HEK293 (cell line): ENCODE results near the gene ADORA2A.

Experiments
- CTCF ChIA-PET: fragments of 350-600 bp; formaldehyde crosslinking; extraction: SDS; loops from one replicate; lab custom pipeline; 2021; ENCODE audit warnings: antibody characterized with exemption; lab: Yijun Ruan, JAX
- POLR2A ChIA-PET: fragments of 300-600 bp; formaldehyde crosslinking; extraction: SDS; loops from one replicate; lab custom pipeline; 2020; ENCODE audit warnings: antibody characterized with exemption, inconsistent platforms; lab: Yijun Ruan, JAX
- H3K27ac ChIP-seq: fragments of 200-500 bp; sonication (Bioruptor generic); 2 replicates; pipeline ENCODE4 v1.5.1; 2014; ENCODE audit warnings: low read depth, low read length, control low read depth, inconsistent platforms; ENCODE audit errors: extremely low read depth
- H3K36me3 ChIP-seq, 2 experiments: fragments of 200-500 bp in 1 of 2; sonication (Bioruptor generic) in 1 of 2; 1 replicate in 1 of 2; 2 replicates in 1 of 2; pipeline ENCODE4 v1.5.1; 2014 to 2017; ENCODE audit warnings: inconsistent platforms in 2 of 2, low read length in 2 of 2; ENCODE audit not compliant: control insufficient read depth in 2 of 2, insufficient read depth in 1 of 2
- H3K4me1 ChIP-seq: fragments of 200-500 bp; sonication (Bioruptor generic); 2 replicates; pipeline ENCODE4 v1.5.1; 2014; ENCODE audit warnings: mild to moderate bottlenecking, low read length, inconsistent platforms; ENCODE audit not compliant: control insufficient read depth, insufficient read depth
- H3K4me3 ChIP-seq: 2 replicates; pipeline ENCODE4 v1.5.1; 2011; ENCODE audit warnings: low read depth, mild to moderate bottlenecking, control low read depth, low read length, moderate library complexity
- H3K9me3 ChIP-seq: fragments of 200-500 bp; sonication (Bioruptor generic); 2 replicates; pipeline ENCODE4 v1.5.1; 2014; ENCODE audit warnings: low read depth, low read length, inconsistent platforms; ENCODE audit not compliant: control insufficient read depth, insufficient read depth
- GLI2 ChIP-seq: fragments of 450-650 bp; formaldehyde crosslinking; IDR thresholded peaks from 2 replicates; pipeline ENCODE4; 2017; ENCODE audit warnings: missing biosample characterization, missing genetic modification characterization, low read depth, borderline replicate concordance
- HOXC10 ChIP-seq: sonication (generic); formaldehyde crosslinking; IDR thresholded peaks from 2 replicates; pipeline ENCODE4 v1.8.1; 2023; ENCODE audit warnings: mild to moderate bottlenecking, missing genetic modification reagents
- IKZF3 ChIP-seq: fragments of 450-650 bp; IDR thresholded peaks from 2 replicates; pipeline ENCODE4 v1.5.0; 2018; ENCODE audit warnings: missing biosample characterization, mild to moderate bottlenecking, missing genetic modification characterization, moderate library complexity
- KLF17 ChIP-seq: fragments of 450-650 bp; formaldehyde crosslinking; IDR thresholded peaks from 2 replicates; pipeline ENCODE4 v1.5.1; 2016; ENCODE audit warnings: missing biosample characterization, missing genetic modification characterization
- SCRT1 ChIP-seq: fragments of 450-650 bp; formaldehyde crosslinking; IDR thresholded peaks from 2 replicates; pipeline ENCODE4 v1.5.1; 2016; ENCODE audit warnings: missing biosample characterization, missing genetic modification characterization, borderline replicate concordance
- ZBTB6 ChIP-seq: fragments of 450-650 bp; formaldehyde crosslinking; IDR thresholded peaks from 2 replicates; pipeline ENCODE4 v1.5.1; 2017; ENCODE audit warnings: missing biosample characterization, missing genetic modification characterization
- ZFHX2 ChIP-seq: fragments of 450-650 bp; formaldehyde crosslinking; conservative IDR thresholded peaks from 2 replicates; pipeline ENCODE4 v1.5.1; 2016; ENCODE audit warnings: missing biosample characterization, missing genetic modification characterization
- ZNF112 ChIP-seq: fragments of 450-650 bp; formaldehyde crosslinking; IDR thresholded peaks from 2 replicates; pipeline ENCODE4 v1.5.0; 2017; ENCODE audit warnings: missing biosample characterization, missing genetic modification characterization
- ZNF132 ChIP-seq: fragments of 450-650 bp; formaldehyde crosslinking; IDR thresholded peaks from 2 replicates; pipeline ENCODE4 v1.5.1; 2017; ENCODE audit warnings: missing biosample characterization, missing genetic modification characterization, borderline replicate concordance
- ZNF140 ChIP-seq: fragments of 450-650 bp; formaldehyde crosslinking; IDR thresholded peaks from 2 replicates; pipeline ENCODE4 v1.5.1; 2016; ENCODE audit warnings: missing biosample characterization, missing genetic modification characterization
- ZNF18 ChIP-seq: fragments of 450-650 bp; formaldehyde crosslinking; IDR thresholded peaks from 2 replicates; pipeline ENCODE4 v1.5.1; 2016; ENCODE audit warnings: missing biosample characterization, missing genetic modification characterization
- ZNF211 ChIP-seq: fragments of 450-650 bp; formaldehyde crosslinking; IDR thresholded peaks from 2 replicates; pipeline ENCODE4 v1.5.1; 2016; ENCODE audit warnings: low read depth, missing biosample characterization, missing genetic modification characterization
- ZNF24 ChIP-seq: fragments of 450-650 bp; formaldehyde crosslinking; IDR thresholded peaks from 2 replicates; pipeline ENCODE4 v1.5.1; 2016; ENCODE audit warnings: missing biosample characterization, missing genetic modification characterization
- ZNF26 ChIP-seq: fragments of 450-650 bp; formaldehyde crosslinking; IDR thresholded peaks from 2 replicates; pipeline ENCODE4 v1.5.1; 2016; ENCODE audit warnings: missing biosample characterization, missing genetic modification characterization
- ZNF266 ChIP-seq: fragments of 450-650 bp; formaldehyde crosslinking; IDR thresholded peaks from 2 replicates; pipeline ENCODE4 v1.5.1; 2016; ENCODE audit warnings: missing biosample characterization, missing genetic modification characterization, low read depth
- ZNF274 ChIP-seq, 2 experiments: fragments of 200-500 bp in 1 of 2; fragments of 450-650 bp in 1 of 2; sonication (Bioruptor generic) in 1 of 2; formaldehyde crosslinking in 1 of 2; IDR thresholded peaks; 2 replicates each; pipeline versions ENCODE4 v1.5.1 to v1.6.1; 2014 to 2016; ENCODE audit warnings: borderline replicate concordance in 1 of 2, inconsistent platforms in 1 of 2, low read length in 1 of 2, missing biosample characterization in 1 of 2, missing genetic modification characterization in 1 of 2
- ZNF280C ChIP-seq: fragments of 450-650 bp; formaldehyde crosslinking; IDR thresholded peaks from 2 replicates; pipeline ENCODE4 v1.5.1; 2016; ENCODE audit warnings: missing biosample characterization, missing genetic modification characterization
- ZNF510 ChIP-seq: fragments of 450-650 bp; formaldehyde crosslinking; IDR thresholded peaks from 2 replicates; pipeline ENCODE4 v1.5.1; 2018; ENCODE audit warnings: mild to moderate bottlenecking, missing genetic modification characterization, missing biosample characterization; ENCODE audit not compliant: insufficient replicate concordance
- ZNF513 ChIP-seq: fragments of 450-650 bp; IDR thresholded peaks from 2 replicates; pipeline ENCODE4 v1.5.1; 2018; ENCODE audit warnings: missing biosample characterization, missing genetic modification characterization
- ZNF529 ChIP-seq: fragments of 450-650 bp; formaldehyde crosslinking; IDR thresholded peaks from 2 replicates; pipeline ENCODE4 v1.5.1; 2017; ENCODE audit warnings: missing genetic modification characterization, missing biosample characterization; ENCODE audit not compliant: insufficient replicate concordance
- ZNF596 ChIP-seq: fragments of 450-650 bp; IDR thresholded peaks from 2 replicates; pipeline ENCODE4 v1.5.0; 2018; ENCODE audit warnings: missing biosample characterization, mild to moderate bottlenecking, missing genetic modification characterization, moderate library complexity
- ZNF600 ChIP-seq: fragments of 450-650 bp; formaldehyde crosslinking; IDR thresholded peaks from 2 replicates; pipeline ENCODE4 v1.5.1; 2016; ENCODE audit warnings: missing biosample characterization, missing genetic modification characterization
- ZNF610 ChIP-seq: fragments of 450-650 bp; formaldehyde crosslinking; IDR thresholded peaks from 2 replicates; pipeline ENCODE4 v1.5.1; 2016; ENCODE audit warnings: missing biosample characterization, missing genetic modification characterization, borderline replicate concordance
- ZNF621 ChIP-seq: fragments of 450-650 bp; formaldehyde crosslinking; IDR thresholded peaks from 2 replicates; pipeline ENCODE4 v1.5.1; 2017; ENCODE audit warnings: missing biosample characterization, missing genetic modification characterization
- ZNF623 ChIP-seq: fragments of 450-650 bp; formaldehyde crosslinking; IDR thresholded peaks from 2 replicates; pipeline ENCODE4 v1.5.1; 2016; ENCODE audit warnings: missing biosample characterization, missing genetic modification characterization
- ZSCAN16 ChIP-seq: fragments of 450-650 bp; formaldehyde crosslinking; IDR thresholded peaks from 2 replicates; pipeline ENCODE4 v1.5.1; 2016; ENCODE audit warnings: missing biosample characterization, missing genetic modification characterization

ADORA2A gene

GRCh38 chr22:24435861-24436371, 8.5 kb downstream of the ADORA2A start:
- H3K27ac ChIP-seq, result no peak overlapping the region
- TF ChIP-seq HOXC10 (CRISPR knock-in tag) (no peak), ZNF140 (tag by site-specific recombination) (no peak), ZNF510 (tag by site-specific recombination) (no peak), ZNF132 (tag by site-specific recombination) (no peak), ZNF529 (tag by site-specific recombination) (no peak), ZNF211 (tag by site-specific recombination) (no peak), ZNF266 (tag by site-specific recombination) (no peak), ZBTB6 (tag by site-specific recombination) (no peak), ZNF610 (tag by site-specific recombination) (no peak), ZNF280C (tag by site-specific recombination) (no peak), GLI2 (tag by site-specific recombination) (no peak), ZSCAN16 (no peak), ZNF24 (tag by site-specific recombination) (no peak), ZNF623 (tag by site-specific recombination) (no peak)
- TF ChIP-seq, all 188 proteins: peak for 0

GRCh38 chr22:24436553-24436952, 9.2 kb downstream of the ADORA2A start:
- Histone ChIP-seq H3K9me3 (no peaks in the 10 kb centered on the region), H3K4me3 (no peak overlapping the region), H3K36me3 (no peaks in the 10 kb centered on the region), H3K27ac (no peak overlapping the region), H3K4me1 (no peaks in the 10 kb centered on the region)
- CTCF ChIA-PET, result interaction anchor here (0.5 to 0.6 kb wide), 2 partner anchors 39 to 66 kb away, joined by 3 to 4 read pairs; no protein-coding TSS in a partner anchor
- TF ChIP-seq KLF17 (tag by site-specific recombination), result no peak
- no peak for TF ChIP-seq ZFHX2 (tag by site-specific recombination)
- no peak for TF ChIP-seq IKZF3 (tag by site-specific recombination)
- TF ChIP-seq ZNF621 (tag by site-specific recombination), result no peak
- TF ChIP-seq ZNF26, result no peak
- no peak for TF ChIP-seq ZNF274 (IDR thresholded peaks at IDR 0.05; ENCODE audit: low read length)
- no peak for TF ChIP-seq ZNF274 (tag by site-specific recombination; IDR thresholded peaks at IDR 0.05; ENCODE audit: borderline replicate concordance)
- no peak for TF ChIP-seq SCRT1 (tag by site-specific recombination)
- TF ChIP-seq ZNF112, result no peak
- TF ChIP-seq ZNF513 (tag by site-specific recombination), result no peak
- TF ChIP-seq ZNF600 (tag by site-specific recombination), result no peak
- TF ChIP-seq ZNF596 (tag by site-specific recombination), result no peak
- no peak for TF ChIP-seq ZNF18 (tag by site-specific recombination)
- POLR2A ChIA-PET, result no interaction called here

More at GRCh38 chr22:24435861-24436371, 8.5 kb downstream of the ADORA2A start:
- POLR2A ChIA-PET, result no interaction called here
- Histone ChIP-seq H3K9me3 (no peaks in the 10 kb centered on the region), H3K4me3 (no peak overlapping the region), H3K4me1 (no peaks in the 10 kb centered on the region), H3K36me3 (no peaks in the 10 kb centered on the region)
- CTCF ChIA-PET, result interaction anchor here (0.6 to 1.4 kb wide), 3 partner anchors 21 to 67 kb away, joined by 3 to 4 read pairs (median 4); no protein-coding TSS in a partner anchor
